Amygdala (tissue), 56 donors: ENCODE results near the gene RGL4.

ENCODE experiments used
- DNase-seq, 56 donors: peaks; one replicate each; lab custom pipeline; 2025; lab: John Stamatoyannopoulos, UW

RGL4 gene

DNA sequence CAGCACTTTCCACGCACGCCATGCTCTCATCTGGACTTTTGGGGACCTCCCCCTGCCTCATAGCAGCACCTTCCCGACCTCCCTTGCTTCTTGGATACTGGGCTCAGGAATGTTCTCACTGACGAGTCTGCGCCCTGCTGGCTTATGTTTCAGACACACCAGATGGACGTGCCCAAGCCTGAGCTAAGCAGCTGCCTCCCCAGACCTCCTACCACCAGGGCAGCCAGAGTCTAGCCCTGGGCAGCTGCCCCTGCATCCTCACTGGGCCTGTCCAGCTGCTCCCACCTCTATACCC is 13.2 kb upstream of the RGL4 start:
- no peak for DNase-seq

DNA sequence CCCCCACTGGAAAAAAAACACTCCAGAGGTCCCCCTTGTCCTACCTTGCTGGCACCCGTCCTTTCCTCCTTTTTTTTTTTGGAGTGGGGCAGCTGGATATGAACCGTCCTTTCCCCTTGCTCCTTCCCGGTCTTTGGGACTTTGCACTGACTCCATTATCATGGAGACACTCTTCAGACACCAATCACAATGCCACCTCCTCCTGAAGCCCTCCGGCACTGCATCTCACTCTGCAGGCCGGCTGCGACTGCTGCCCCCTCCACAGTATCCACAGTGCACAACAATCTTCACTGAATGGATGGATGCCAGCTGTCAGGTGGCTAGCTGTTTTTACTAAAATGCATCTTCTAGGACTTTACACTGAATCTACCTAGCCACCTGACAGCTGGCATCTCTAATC is 12.7 kb upstream of the RGL4 start:
- DNase-seq = no peak

DNA sequence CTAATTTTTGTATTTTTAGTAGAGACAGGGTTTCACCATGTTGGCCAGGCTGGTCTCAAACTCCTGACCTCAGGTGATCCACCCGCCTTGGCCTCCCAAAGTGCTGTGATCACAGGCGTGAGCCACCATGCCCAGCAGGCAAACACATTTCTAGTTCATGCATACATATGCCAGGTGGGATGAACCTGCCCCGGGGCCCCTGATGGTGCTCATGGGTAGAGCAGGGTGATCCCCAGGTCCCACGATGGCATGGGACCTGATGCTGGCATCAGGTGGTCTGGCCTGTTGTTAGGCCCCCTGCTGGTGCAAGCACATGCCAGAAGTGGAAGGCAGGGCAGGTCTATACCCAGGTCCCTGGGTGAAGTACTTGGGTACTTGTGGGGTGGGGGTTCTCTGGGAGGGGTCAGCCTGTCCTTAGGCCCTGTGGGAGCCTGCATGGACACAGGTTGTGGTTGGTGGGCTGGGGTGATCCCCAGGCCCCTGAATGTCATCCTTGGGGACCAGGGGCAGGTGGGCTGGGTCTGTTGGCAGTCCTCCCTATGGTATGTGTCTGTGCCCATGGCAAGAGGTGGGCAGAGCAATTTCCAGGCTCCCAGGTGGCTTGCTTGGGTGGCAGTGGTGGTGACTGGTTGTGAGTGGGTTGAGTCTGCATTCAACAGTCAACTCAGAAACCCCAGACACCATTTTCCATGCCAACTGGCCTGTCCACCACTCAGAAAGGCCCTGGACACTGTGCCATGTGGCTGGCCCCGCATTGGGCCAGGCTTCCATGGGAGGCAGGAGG is 9.6 kb upstream of the RGL4 start:
- no peak for DNase-seq

DNA sequence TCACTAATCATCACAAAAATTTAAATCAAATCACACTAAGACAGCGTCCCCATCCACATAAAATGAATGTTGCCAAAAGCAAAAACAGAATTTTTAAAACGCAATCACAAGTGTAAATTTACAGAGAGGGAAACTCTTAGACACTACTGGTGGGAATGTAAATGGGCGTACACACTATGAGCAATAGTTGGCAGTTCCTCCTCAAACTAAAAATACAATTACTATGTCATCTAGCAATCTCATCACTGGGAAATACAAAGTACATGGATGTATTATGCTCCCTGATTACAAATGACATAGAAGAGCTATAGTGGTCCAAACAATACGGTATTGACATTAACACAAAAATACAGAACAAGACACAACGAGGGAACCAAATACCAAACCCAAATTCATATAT is 8.7 kb upstream of the RGL4 start:
- no peak for DNase-seq

DNA sequence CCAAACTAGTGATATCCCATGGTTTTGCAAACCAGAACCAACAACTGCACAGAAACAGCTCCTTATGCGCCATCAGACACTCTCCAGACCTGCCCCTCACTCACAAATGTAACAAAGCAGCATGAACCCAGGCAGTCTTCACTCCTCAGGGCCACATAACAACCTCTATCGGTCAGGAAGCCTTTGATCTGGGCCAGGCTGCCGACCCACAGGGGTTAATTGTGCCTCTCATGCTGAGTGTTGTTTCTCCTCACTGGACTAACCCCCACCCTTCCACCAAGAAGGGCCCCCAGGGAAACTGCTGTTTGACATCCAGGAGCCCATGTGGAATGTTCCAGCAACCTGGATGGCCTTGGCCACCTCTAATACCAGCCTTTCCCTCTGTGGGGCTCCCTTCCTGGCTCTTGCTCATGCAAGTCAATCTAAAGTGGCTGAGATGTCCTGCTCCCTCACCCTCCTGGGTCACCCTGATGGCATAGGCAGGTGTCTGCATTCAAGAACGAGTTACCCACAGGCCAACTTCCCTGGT is 7.9 kb upstream of the RGL4 start:
- no peak for DNase-seq

DNA sequence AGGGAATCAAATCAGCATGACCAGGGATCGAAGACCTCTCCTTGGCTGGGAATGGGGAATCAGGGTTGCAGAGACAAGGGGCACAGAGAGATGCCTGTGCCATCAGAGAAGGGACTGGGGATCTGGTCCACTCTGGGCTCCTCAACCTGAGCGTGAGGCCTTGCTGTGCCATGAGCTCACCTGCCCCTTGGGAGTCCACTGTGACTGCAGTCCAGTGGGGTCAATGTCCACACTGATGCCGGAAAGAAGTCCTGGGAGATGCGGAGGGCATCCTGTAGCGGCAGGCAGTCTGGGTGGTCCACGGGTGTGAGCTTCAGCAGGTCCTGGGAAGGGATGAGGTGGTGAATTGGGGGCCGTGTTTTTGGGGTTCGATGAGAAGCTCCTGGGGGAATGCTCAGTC is 7.3 kb upstream of the RGL4 start:
- no peak for DNase-seq

DNA sequence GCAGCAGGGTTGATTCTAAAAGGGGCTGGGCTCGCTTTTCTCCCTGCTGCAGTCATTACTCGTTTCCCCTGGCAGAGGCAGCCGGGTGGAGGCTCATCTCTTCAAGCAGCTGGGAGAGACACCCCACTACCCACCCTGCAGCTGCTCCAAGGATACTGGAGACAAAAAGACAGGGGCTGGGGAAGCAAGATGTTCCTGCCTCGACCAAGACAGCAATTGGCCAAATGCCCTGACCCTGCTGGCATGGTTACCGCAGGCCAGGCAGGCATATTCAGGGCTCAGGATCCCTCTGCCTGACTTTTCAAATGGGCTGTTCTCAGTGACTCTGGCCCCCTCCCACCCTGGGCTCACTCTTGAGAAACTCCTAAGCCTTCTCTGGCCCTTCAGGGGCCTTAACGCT is 6.8 kb upstream of the RGL4 start:
- peak in 1 of 56 donors; percentile 15 for DNase-seq

DNA sequence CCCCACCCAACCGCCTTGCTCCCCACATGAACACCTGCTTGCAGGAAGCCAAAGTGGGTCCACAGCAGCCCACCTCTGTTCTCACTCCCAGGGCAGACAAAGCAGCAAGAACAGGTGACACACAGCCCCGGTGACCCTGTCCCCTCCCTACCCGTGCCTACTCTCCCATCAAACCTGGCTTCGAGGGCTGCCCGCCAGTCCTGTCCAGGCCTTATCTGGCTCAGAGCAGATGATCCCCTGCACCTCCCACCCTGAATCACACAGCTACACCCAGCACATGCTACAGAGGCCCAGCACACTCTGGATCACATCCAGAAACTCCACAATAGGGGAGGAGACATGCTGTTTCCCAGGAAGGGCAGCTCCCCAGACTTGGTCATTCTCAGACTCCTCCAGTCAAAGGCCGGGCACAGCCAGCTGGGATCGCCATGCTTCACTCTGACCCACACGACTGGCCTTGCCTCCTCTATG is 6.2 kb upstream of the RGL4 start:
- no peak for DNase-seq

DNA sequence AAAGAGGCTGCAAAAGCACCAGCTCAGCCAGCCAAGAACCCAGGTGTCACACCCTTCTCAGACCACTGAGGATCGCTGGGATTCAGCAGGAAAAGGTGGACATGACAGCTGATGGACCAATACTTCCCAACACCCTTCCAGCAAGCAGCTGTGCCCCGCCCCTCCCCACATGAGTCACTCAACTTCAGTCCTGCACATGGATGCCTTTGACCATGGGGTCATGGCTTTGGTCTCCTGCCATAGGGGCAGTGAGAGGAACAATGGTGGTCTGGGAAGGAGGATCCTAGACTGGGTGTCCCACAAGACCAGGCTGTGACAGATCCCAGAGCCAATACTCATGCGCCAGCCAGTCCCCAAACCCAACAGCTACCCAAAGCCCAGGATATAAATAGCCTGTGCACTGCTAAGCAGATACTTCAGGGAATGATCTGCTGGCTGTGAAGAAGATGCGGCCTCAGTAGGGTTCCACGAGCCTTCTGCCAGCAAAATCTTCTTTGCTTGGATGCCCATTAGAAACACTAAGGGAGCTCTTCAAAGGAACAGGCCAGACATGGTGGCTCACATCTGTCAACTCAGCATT is 5.5 kb upstream of the RGL4 start:
- no peak for DNase-seq

DNA sequence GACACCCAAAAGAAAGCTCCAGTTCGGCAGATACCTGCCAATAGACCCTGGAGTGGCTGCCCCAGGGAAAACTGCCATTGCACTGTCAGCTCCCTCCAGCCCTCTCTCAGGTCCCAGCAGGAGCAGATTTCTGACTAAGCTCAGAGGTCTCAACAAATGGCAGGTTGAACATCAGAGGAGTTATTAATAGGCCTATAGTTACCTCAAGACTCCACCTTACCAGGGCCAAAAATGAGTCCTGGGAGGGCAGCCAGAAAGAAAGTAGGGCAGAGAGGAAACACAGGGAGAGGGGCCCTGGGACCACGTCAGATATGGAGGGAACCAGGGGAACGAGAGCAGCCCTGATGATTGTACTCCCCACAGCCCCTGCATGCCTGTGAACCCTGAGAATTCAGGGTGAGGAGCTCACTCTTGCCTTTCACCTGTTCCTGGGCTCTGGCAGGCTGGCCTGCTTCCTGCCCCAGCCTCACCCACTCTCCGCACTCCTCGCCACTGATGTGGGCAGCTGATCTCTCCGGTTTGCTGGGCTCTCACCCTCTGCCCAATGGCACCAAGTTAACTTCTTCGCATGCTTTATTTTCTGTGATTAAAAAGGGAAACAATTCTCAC is 4.3 kb upstream of the RGL4 start:
- no peak for DNase-seq

DNA sequence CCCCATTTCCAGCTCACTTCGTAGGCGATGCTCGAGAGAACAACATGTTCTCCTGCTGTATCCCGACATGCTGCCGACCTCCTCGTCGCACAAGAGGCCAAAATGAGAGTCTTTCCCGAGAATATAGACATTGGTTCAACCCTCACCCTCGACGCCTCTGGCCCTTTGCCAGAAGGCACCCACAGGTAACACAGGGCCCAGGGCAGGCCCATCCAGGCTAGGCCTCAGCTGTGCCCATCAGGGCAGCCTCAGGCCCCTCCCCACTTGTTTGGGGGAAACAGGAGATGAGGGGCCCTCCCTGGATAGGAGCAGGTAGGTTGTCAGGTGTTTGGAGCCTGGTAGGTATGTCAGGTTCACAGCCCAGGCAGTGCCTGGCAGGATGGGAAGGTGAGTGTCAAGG is 2.7 kb upstream of the RGL4 start:
- DNase-seq = no peak

DNA sequence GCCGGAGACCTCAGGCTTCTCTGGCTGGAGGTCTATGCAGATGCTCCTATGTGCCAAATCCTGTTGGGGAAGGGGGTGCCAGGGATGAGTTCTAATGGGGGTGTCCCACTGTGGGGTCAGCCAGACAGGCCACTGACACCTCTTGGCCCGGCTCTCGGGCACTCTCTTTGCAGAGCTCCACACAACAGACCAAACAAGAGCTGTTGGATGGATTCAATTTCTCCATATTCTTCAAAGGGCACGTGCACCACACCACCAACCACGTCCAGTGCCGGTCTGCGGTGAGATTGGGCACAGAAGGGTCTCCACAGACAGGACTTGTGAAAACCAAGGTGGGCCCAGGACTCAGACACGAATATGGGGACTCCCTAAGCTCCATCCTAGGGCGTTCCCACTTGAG is 2.2 kb upstream of the RGL4 start:
- DNase-seq = no peak

DNA sequence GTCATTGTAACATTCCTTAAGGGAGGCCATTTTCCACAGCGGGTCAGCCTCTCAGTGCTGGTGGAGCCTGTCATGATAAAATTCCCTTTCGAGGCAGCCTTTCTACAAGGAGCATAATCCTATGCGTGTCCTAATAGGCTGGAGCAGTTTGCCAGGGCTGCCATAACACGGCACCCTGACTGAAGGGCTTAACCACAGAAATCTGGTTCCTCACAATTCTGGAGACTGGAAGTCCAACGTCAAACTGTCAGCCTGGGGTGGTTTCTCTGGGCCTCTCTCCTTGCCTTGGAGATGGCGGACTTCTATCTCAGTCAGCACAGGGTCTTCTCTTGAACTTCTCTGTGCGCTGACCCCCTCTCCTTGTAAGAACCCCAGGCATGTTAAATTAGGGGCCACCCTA is 1.4 kb upstream of the RGL4 start:
- DNase-seq = no peak

DNA sequence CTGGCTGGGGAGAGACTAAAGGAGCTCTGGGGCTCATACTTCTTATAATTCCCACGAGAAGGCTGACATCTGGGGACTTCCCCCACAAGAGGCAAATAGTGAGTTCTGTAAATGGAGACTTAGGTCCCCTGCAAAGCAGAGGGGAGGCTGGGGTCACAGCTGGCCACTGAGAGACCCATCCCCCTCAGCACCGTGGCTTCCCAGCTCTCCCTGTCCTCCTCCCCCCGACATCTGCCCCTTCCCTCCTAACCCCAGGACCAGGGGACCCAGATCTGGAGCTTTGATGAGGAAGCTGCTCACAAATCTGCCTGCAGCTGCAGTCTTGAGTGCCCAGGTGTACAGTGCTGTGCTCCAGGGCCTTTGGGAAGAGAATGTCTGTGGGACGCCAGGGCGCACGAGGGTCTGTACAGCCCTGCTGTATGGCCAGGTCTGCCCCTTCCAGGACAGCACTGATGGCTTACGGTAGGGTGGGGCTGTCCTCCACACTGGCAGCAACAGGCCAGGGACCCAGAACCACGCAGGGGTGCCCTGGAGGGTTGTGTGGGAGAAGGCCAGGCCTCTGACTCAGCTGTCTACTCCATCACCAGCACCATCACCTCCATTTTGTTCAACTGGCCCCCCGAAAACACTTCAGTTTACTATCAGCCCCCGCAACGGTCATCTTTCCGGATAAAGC is 1.1 kb downstream of the RGL4 start:
- DNase-seq = no peak

DNA sequence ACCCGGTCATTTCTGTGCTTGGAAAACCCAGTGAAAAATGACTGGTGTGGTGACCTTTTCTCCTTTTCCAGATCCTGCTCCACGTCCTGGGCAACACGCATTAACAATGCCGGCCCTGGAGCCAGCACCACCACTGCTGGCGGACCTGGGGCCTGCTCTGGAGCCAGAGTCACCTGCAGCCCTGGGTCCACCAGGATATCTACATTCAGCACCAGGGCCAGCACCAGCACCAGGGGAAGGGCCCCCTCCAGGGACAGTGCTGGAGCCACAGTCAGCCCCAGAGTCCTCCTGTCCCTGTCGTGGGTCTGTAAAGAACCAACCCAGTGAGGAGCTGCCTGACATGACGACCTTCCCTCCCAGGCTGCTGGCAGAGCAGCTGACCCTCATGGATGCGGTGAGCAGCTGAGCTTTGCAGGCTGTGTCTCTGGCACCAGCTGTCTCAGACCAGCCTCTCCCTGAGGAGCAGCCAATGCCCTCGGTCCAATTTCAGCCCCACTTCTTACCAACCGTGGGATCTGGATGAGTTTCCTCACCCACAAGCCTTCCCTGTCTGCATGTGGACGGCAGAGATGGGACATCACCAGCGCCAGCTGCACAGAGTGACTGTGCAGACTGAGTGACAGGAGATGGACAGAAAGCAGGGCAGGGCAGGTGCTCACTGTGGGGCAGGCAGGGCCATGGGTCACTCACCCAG is 1.9 kb downstream of the RGL4 start:
- DNase-seq = no peak

DNA sequence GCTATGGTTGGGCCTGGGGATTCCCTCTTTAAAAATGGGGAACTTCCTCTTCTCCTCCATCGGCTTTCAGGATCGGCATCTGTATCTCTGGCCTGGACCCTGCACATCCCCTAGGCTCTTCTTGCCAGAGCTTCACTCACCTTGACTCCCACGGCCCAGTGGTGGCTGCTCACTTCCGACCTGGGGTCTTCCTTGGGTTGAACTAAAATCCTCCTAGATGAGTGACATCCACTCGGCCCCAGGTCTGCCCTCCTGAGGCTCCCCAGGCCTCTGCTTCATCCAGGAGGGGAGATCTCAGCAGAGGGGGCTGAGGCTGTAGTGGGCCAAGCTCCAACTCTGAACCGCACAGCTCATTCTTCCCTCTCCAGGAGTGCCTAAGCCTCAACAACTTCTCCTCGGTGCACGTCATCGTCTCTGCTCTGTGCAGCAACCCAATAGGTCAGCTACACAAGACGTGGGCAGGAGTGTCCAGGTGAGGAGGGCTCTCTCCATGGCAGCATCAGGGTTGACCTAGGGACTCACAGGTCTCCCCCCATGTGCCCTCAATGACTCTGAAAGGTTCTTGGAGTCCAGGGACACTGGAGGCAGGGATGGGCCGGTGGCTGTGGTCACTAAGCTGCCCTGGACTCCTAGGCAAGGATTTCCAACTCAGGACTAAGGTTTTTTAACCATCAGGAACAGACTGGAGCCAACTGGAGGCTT is 3.3 kb downstream of the RGL4 start:
- DNase-seq = no peak

DNA sequence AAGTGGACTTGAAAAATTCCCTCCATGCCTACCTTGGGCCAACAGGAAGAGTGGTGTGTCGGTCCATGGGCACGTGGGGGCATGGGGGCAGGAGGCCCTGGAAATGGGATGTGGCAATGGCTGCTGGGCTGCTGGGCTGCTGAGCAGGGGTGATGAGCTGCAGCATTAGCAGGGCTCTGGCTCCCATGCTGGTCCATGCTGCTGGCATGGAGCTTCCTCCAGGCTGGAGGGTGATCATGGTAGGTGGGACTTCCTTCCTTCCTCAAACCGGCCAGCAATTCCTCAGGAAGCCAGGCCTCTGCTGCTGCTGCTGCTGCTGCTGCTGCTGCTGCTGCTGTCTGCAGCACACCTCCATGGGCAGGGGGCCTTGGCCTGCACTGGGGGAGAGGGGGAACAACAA is 4.3 kb downstream of the RGL4 start:
- no peak for DNase-seq

DNA sequence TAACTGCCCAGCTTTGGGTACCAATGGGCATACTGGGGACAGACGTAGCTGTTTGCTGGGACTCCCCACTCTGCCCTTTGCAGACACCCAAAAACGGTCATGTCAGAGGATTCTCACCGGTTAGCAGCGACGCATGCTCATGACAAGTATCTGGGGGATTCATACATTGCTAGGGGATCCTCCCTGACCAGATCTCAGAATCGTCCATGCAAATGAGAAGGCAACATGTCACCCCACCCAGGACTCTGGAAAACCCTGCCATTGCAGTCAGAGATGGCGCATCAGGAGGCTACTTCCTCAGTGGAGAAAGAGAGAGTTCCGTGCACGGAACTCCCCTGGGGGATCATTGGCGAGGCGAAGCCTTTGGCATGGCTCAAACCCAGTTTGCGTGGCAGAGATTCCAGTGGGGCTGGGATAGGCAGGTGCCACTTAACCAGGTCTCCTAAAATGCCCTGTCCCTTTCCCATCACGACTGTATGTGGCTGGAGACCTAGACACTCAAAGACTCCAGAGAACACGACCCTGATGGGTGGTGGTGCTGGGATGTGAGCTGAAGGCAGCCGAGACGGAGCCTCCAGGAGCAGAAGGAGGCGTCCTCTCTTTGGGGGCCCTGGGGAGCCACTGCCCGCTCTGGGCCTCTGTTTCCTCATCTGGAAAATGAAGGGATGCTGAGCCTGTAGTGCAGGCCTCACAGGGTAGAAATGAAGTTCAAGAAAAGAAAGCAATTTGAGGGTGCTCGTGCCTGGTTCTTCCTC is 4.9 kb downstream of the RGL4 start:
- no peak for DNase-seq

DNA sequence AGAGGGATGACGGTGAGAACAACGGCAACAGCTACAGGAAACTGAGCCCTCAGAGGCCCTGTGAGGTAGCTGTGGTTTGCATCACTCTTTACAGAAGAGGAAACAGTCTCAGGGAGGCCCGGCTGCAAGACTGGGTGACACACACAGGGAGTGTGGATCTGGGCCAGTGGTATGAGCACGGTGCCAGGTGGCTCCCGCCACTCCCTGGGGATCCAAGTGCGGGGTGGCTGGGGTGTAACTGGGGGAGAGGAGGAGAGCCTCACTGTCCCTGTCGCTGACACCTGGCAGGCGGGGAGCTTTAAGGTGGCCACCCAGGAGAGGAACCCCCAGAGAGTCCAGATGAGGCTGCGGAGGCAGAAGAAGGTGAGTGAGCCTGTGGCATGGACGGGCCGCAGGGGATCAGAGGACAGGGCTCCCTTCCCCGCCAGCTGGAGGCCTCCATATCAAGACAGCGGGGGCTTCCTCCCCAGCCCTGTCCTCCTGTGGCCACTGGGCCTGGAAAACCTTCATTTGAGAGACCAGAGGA is 5.6 kb downstream of the RGL4 start:
- no peak for DNase-seq
